HG03025 (cell line): Measurements from ENCODE around the gene KCNV2.
A peak's percentile ranks its signal among the peaks of the same experiment; 100 is the strongest.

Experiments used
- ATAC-seq: cut with Tn5 transposase; IDR thresholded peaks from one replicate; pipeline ENCODE4 v1.9.1; 2021; ENCODE audit warnings: mild to moderate bottlenecking, moderate library complexity; ENCODE audit not compliant: unreplicated experiment, low FRiP score

The KCNV2 gene

GRCh38 chr9:2755285-2755684 lies 38.0 kb downstream of the KCNV2 start:
- ATAC-seq = no peak

GRCh38 chr9:2758162-2758897 lies 41.0 kb downstream of the KCNV2 start:
- ATAC-seq = no peak

GRCh38 chr9:2758898-2759510 lies 41.7 kb downstream of the KCNV2 start:
- ATAC-seq = no peak

- peak; percentile 59 for ATAC-seq
These were observed 44.1 kb downstream of the KCNV2 start for GRCh38 chr9:2761424-2761823.

- ATAC-seq = no peak
These were observed 47.0 kb downstream of the KCNV2 start for GRCh38 chr9:2764353-2764752.

GRCh38 chr9:2765250-2765880 lies 48.1 kb downstream of the KCNV2 start:
- no peak for ATAC-seq

GRCh38 chr9:2767800-2768677 lies 50.7 kb downstream of the KCNV2 start:
- ATAC-seq = no peak

- ATAC-seq = no peak
These were observed 53.8 kb downstream of the KCNV2 start for GRCh38 chr9:2771087-2771486.

GRCh38 chr9:2771661-2772060 lies 54.4 kb downstream of the KCNV2 start:
- no peak for ATAC-seq

GRCh38 chr9:2777454-2777853 lies 60.1 kb downstream of the KCNV2 start:
- ATAC-seq = no peak

GRCh38 chr9:2778816-2779215 lies 61.5 kb downstream of the KCNV2 start:
- no peak for ATAC-seq
